SU-DHL-6 (cell line): ENCODE measurements around the gene KLHL29.

ENCODE experiments used
- EZH2phosphoT487 ChIP-seq: fragments of 200-600 bp; sonication (generic), shearing (Covaris generic); conservative IDR thresholded peaks from 2 replicates; pipeline ENCODE4 v1.6.1; 2018; ENCODE audit warnings: mild to moderate bottlenecking, antibody characterized with exemption, low read length, moderate library complexity, mixed read lengths
- TF ChIP-seq, protein P1 (sequence below): fragments of 200-600 bp; sonication (generic); IDR thresholded peaks from one replicate; pipeline ENCODE4 v1.5.1; 2017; ENCODE audit warnings: antibody characterized with exemption, mild to moderate bottlenecking, low read length, moderate library complexity; ENCODE audit not compliant: insufficient read depth, poor library complexity, severe bottlenecking

GRCh38 chr2:23504591-23504990, 119.6 kb downstream of the KLHL29 start:
- TF ChIP-seq, protein P1, sequence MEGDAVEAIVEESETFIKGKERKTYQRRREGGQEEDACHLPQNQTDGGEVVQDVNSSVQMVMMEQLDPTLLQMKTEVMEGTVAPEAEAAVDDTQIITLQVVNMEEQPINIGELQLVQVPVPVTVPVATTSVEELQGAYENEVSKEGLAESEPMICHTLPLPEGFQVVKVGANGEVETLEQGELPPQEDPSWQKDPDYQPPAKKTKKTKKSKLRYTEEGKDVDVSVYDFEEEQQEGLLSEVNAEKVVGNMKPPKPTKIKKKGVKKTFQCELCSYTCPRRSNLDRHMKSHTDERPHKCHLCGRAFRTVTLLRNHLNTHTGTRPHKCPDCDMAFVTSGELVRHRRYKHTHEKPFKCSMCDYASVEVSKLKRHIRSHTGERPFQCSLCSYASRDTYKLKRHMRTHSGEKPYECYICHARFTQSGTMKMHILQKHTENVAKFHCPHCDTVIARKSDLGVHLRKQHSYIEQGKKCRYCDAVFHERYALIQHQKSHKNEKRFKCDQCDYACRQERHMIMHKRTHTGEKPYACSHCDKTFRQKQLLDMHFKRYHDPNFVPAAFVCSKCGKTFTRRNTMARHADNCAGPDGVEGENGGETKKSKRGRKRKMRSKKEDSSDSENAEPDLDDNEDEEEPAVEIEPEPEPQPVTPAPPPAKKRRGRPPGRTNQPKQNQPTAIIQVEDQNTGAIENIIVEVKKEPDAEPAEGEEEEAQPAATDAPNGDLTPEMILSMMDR = no peak
- no peak for TF ChIP-seq EZH2phosphoT487
